Suprapubic skin (tissue), 3 donors: ENCODE measurements around the gene BIN1.

Experiments used
- POLR2A ChIP-seq, 2 donors: fragments of 450-650 bp; IDR thresholded peaks; one replicate each; pipeline ENCODE4 v1.6.1; 2017; ENCODE audit warnings: antibody characterized with exemption in 2 of 2, mild to moderate bottlenecking in 2 of 2, moderate library complexity in 2 of 2
- TF ChIP-seq, protein P1 (sequence below), 2 donors: fragments of 200-600 bp in 1 of 2; fragments of 450-650 bp in 1 of 2; sonication (generic) in 1 of 2; IDR thresholded peaks; one replicate each; pipeline ENCODE4 v1.5.1; 2016 to 2019; ENCODE audit warnings: antibody characterized with exemption in 2 of 2, mild to moderate bottlenecking in 1 of 2, moderate library complexity in 1 of 2

DNA sequence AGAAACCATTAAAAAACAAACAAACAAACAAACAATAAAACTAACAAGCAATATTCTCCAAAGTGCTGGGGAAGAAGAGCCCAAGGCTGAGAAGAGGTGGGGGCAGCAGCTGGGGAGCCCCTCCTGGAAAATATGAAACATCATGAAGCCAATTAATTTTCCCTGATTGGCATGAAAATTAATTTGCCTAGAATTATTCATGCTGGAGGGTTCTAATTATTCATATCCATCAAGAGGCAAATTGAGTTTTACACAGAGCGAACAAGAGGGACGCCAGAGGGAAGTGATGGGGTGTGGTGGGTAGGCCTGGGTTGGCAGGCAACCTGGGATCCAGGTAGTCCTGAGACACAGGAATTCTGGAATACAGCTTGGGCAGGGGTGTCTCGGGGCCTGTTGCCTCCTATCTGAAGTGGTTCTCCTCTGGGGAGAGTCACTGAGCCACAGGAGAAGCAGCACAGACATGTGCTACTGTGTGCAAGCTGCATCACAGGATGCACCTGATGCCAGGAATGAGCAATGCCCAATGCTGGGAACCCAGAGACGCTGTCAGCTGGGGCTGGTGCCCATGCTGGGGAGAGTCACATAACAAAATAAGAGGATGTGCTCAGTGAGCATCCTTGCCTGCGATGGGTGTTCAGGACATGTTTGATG is 107.7 kb downstream of the BIN1 start:
- no peak for TF ChIP-seq POLR2A (IDR thresholded peaks at IDR 0.05)
- TF ChIP-seq, protein P1, sequence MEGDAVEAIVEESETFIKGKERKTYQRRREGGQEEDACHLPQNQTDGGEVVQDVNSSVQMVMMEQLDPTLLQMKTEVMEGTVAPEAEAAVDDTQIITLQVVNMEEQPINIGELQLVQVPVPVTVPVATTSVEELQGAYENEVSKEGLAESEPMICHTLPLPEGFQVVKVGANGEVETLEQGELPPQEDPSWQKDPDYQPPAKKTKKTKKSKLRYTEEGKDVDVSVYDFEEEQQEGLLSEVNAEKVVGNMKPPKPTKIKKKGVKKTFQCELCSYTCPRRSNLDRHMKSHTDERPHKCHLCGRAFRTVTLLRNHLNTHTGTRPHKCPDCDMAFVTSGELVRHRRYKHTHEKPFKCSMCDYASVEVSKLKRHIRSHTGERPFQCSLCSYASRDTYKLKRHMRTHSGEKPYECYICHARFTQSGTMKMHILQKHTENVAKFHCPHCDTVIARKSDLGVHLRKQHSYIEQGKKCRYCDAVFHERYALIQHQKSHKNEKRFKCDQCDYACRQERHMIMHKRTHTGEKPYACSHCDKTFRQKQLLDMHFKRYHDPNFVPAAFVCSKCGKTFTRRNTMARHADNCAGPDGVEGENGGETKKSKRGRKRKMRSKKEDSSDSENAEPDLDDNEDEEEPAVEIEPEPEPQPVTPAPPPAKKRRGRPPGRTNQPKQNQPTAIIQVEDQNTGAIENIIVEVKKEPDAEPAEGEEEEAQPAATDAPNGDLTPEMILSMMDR (IDR thresholded peaks at IDR 0.05): no peak
